H1 (cell line): Measurements from ENCODE around the gene RAB39B. TPM values are rescaled to one million over a fixed set of nuclear protein-coding genes. Genes with fewer than 3 reads are reported as not detected.

Experiments used
- CTCF ChIA-PET: fragments of 300-600 bp; sonication (Branson Sonifier 250); formaldehyde crosslinking; loops from one replicate; lab custom pipeline; 2021; ENCODE audit not compliant: partially characterized antibody; lab: Charles Lee
- POLR2A ChIA-PET: fragments of 300-600 bp; sonication (Branson Sonifier 250); formaldehyde crosslinking; loops from one replicate; lab custom pipeline; 2021; ENCODE audit warnings: inconsistent platforms; ENCODE audit not compliant: partially characterized antibody; lab: Charles Lee
- DNase-seq, 2 experiments: peaks; one replicate each; pipeline versions ENCODE4 v3.0.0 to v3.0.0-alpha.2; 2010 to 2022; ENCODE audit warnings: low spot score in 2 of 2, low read depth in 1 of 2, mixed read lengths in 1 of 2
- FAIRE-seq: peaks from 2 replicates; lab custom pipeline; 2011; peaks lifted over from hg19 to GRCh38; lab: Jason Lieb, UNC
- H2AFZ ChIP-seq: 2 replicates; pipeline ENCODE4 v1.8.1; 2012; ENCODE audit warnings: low read length, inconsistent platforms
- H2AK5ac ChIP-seq: 2 replicates; pipeline ENCODE4 v1.6.1; 2013; ENCODE audit warnings: low read depth, low read length
- H2BK120ac ChIP-seq: replicated peaks from 2 replicates; pipeline ENCODE3; 2013; ENCODE audit warnings: low read depth, low read length, inconsistent platforms
- H2BK12ac ChIP-seq: 2 replicates; pipeline ENCODE4 v1.6.1; 2013; ENCODE audit warnings: low read depth, low read length
- H2BK15ac ChIP-seq: 2 replicates; pipeline ENCODE4 v1.6.1; 2013; ENCODE audit warnings: low read length
- H2BK20ac ChIP-seq: 2 replicates; pipeline ENCODE4 v1.6.1; 2013; ENCODE audit warnings: low read length
- H2BK5ac ChIP-seq: 2 replicates; pipeline ENCODE4 v1.6.1; 2013; ENCODE audit warnings: low read depth, low read length
- H3K14ac ChIP-seq: 2 replicates; pipeline ENCODE4 v1.6.1; 2013; ENCODE audit warnings: inconsistent platforms; ENCODE audit not compliant: insufficient read length
- H3K18ac ChIP-seq: 2 replicates; pipeline ENCODE4 v1.6.1; 2013; ENCODE audit warnings: low read length; ENCODE audit errors: extremely low read depth
- H3K23ac ChIP-seq: 2 replicates; pipeline ENCODE4 v1.6.1; 2013; ENCODE audit warnings: inconsistent platforms; ENCODE audit not compliant: insufficient read length
- H3K23me2 ChIP-seq: 2 replicates; pipeline ENCODE4 v1.6.1; 2013; ENCODE audit warnings: low read depth, low read length
- H3K27ac ChIP-seq: 2 replicates; pipeline ENCODE4 v1.6.1; 2011; ENCODE audit warnings: low read depth, low read length, inconsistent platforms
- H3K27me3 ChIP-seq, 4 experiments: replicated peaks in 1 of 4; 1 replicate in 1 of 4; 2 replicates in 3 of 4; pipeline versions ENCODE4 v1.6.1 to v1.8.1; 2011 to 2013; ENCODE audit warnings: low read length in 3 of 4, mild to moderate bottlenecking in 3 of 4, inconsistent platforms in 2 of 4, mixed read lengths in 2 of 4, moderate library complexity in 1 of 4; ENCODE audit not compliant: control insufficient read depth in 3 of 4, insufficient read depth in 3 of 4; ENCODE audit errors: extremely low read depth in 1 of 4
- H3K36me3 ChIP-seq, 4 experiments: 2 replicates each; pipeline versions ENCODE4 v1.6.1 to v1.8.1; 2011 to 2013; ENCODE audit warnings: mild to moderate bottlenecking in 4 of 4, low read length in 3 of 4, moderate library complexity in 2 of 4, control low read depth in 1 of 4, inconsistent platforms in 1 of 4; ENCODE audit not compliant: insufficient read depth in 4 of 4, control insufficient read depth in 2 of 4
- H3K4ac ChIP-seq: replicated peaks from 2 replicates; pipeline ENCODE3; 2013; ENCODE audit warnings: low read length, low read depth, mixed read lengths, inconsistent platforms; ENCODE audit not compliant: insufficient read length
- H3K4me1 ChIP-seq, 4 experiments: replicated peaks in 1 of 4; 1 replicate in 1 of 4; 2 replicates in 3 of 4; pipeline versions ENCODE4 v1.6.1 to v1.8.1; 2011 to 2013; ENCODE audit warnings: low read length in 3 of 4, inconsistent platforms in 2 of 4, mixed read lengths in 1 of 4; ENCODE audit not compliant: insufficient read depth in 4 of 4, control insufficient read depth in 3 of 4
- H3K4me2 ChIP-seq, 2 experiments: 2 replicates each; pipeline versions ENCODE4 v1.6.1 to v1.8.1; 2011 to 2013; ENCODE audit warnings: low read depth in 2 of 2, low read length in 2 of 2, control low read depth in 1 of 2, inconsistent platforms in 1 of 2, mild to moderate bottlenecking in 1 of 2; ENCODE audit not compliant: insufficient read depth in 1 of 2
- H3K4me3 ChIP-seq, 4 experiments: fragments of 200-600, 300-600 bp in 1 of 4; sonication (generic), shearing (Covaris generic), sonication (Bioruptor Twin) in 1 of 4; 2 replicates each; pipeline versions ENCODE4 v1.5.1 to v1.8.1; 2011 to 2016; ENCODE audit warnings: low read length in 4 of 4, low read depth in 3 of 4, control low read depth in 2 of 4, inconsistent platforms in 2 of 4, mild to moderate bottlenecking in 2 of 4, mixed read lengths in 1 of 4, moderate library complexity in 1 of 4; ENCODE audit not compliant: insufficient read depth in 2 of 4; ENCODE audit errors: extremely low read depth in 1 of 4
- H3K56ac ChIP-seq: replicated peaks from 2 replicates; pipeline ENCODE3; 2013; ENCODE audit warnings: low read depth, mild to moderate bottlenecking, mixed read lengths, low read length, inconsistent platforms; ENCODE audit not compliant: insufficient read length
- H3K79me1 ChIP-seq: 2 replicates; pipeline ENCODE4 v1.6.1; 2013; ENCODE audit warnings: low read depth, low read length, control low read depth
- H3K79me2 ChIP-seq, 2 experiments: 2 replicates each; pipeline versions ENCODE4 v1.6.1 to v1.8.1; 2012 to 2013; ENCODE audit warnings: low read length in 2 of 2, mild to moderate bottlenecking in 2 of 2, inconsistent platforms in 1 of 2; ENCODE audit not compliant: insufficient read depth in 2 of 2, control insufficient read depth in 1 of 2
- H3K9ac ChIP-seq, 4 experiments: replicated peaks in 1 of 4; 1 replicate in 1 of 4; 2 replicates in 3 of 4; pipeline versions ENCODE4 v1.6.1 to v1.8.1; 2011 to 2013; ENCODE audit warnings: low read depth in 3 of 4, low read length in 3 of 4, control low read depth in 2 of 4, mild to moderate bottlenecking in 2 of 4, moderate library complexity in 2 of 4, inconsistent platforms in 1 of 4; ENCODE audit errors: extremely low read depth in 1 of 4
- H3K9me3 ChIP-seq, 2 experiments: 2 replicates each; pipeline versions ENCODE4 v1.6.1 to v1.8.1; 2012 to 2013; ENCODE audit warnings: mild to moderate bottlenecking in 2 of 2, moderate library complexity in 2 of 2, control low read depth in 1 of 2, inconsistent platforms in 1 of 2, low read depth in 1 of 2, low read length in 1 of 2, mixed read lengths in 1 of 2; ENCODE audit not compliant: insufficient read depth in 2 of 2
- H4K20me1 ChIP-seq, 2 experiments: replicated peaks in 1 of 2; 2 replicates each; pipeline versions ENCODE3 to v1.8.1; 2011 to 2013; ENCODE audit warnings: inconsistent platforms in 2 of 2, low read length in 2 of 2, mild to moderate bottlenecking in 1 of 2; ENCODE audit not compliant: insufficient read depth in 2 of 2, control insufficient read depth in 1 of 2
- H4K5ac ChIP-seq: 2 replicates; pipeline ENCODE4 v1.6.1; 2013; ENCODE audit warnings: low read length, low read depth, mixed read lengths, inconsistent platforms; ENCODE audit not compliant: insufficient read length
- H4K8ac ChIP-seq: 2 replicates; pipeline ENCODE4 v1.8.0; 2013; ENCODE audit warnings: mild to moderate bottlenecking, moderate library complexity, low read length, inconsistent platforms; ENCODE audit not compliant: insufficient read depth; ENCODE audit errors: extremely low read depth
- H4K91ac ChIP-seq: replicated peaks from 2 replicates; pipeline ENCODE3; 2013; ENCODE audit warnings: low read length, mixed read lengths, inconsistent platforms; ENCODE audit not compliant: insufficient read length
- BCL11A ChIP-seq, 2 experiments: IDR thresholded peaks; one replicate each; pipeline ENCODE4 v1.6.1; 2011; ENCODE audit warnings: low read depth in 2 of 2, low read length in 2 of 2, mild to moderate bottlenecking in 2 of 2
- CBX8 ChIP-seq: fragments of 300-800, 300-1000 bp; sonication (generic); IDR thresholded peaks from 2 replicates; pipeline ENCODE4 v1.7.1; 2016; ENCODE audit warnings: low read depth, low read length, borderline replicate concordance
- CHD1 ChIP-seq: IDR thresholded peaks from 2 replicates; pipeline ENCODE4 v1.6.1; 2012; ENCODE audit warnings: low read depth, low read length, improper control_type of control experiment
- CHD2 ChIP-seq: IDR thresholded peaks from 2 replicates; pipeline ENCODE4 v1.6.1; 2012; ENCODE audit warnings: low read length, improper control_type of control experiment
- GTF2F1 ChIP-seq: IDR thresholded peaks from 2 replicates; pipeline ENCODE4 v1.6.1; 2012; ENCODE audit warnings: low read depth, low read length, improper control_type of control experiment, borderline replicate concordance
- JUND ChIP-seq: IDR thresholded peaks from 2 replicates; pipeline ENCODE4 v1.6.1; 2011; ENCODE audit warnings: mild to moderate bottlenecking, improper control_type of control experiment, low read length
- MAFK ChIP-seq: IDR thresholded peaks from 2 replicates; pipeline ENCODE4 v1.6.1; 2012; ENCODE audit warnings: low read depth, mild to moderate bottlenecking, improper control_type of control experiment, low read length
- PHF8 ChIP-seq: fragments of 200-600 bp; sonication (generic); conservative IDR thresholded peaks from 2 replicates; pipeline ENCODE4 v1.7.1; 2012; ENCODE audit warnings: low read depth, mild to moderate bottlenecking, inconsistent platforms, low read length, moderate library complexity
- RNF2 ChIP-seq: fragments of 200-900, 300-1000 bp; sonication (generic); IDR thresholded peaks from 2 replicates; pipeline ENCODE4 v1.7.1; 2016; ENCODE audit warnings: borderline replicate concordance, low read depth, mild to moderate bottlenecking, antibody characterized with exemption, low read length; ENCODE audit not compliant: poor library complexity, severe bottlenecking; ENCODE audit errors: missing control alignments
- SP2 ChIP-seq: IDR thresholded peaks from 2 replicates; pipeline ENCODE4 v1.6.1; 2012; ENCODE audit warnings: mild to moderate bottlenecking, low read length, inconsistent platforms
- SP4 ChIP-seq: IDR thresholded peaks from 2 replicates; pipeline ENCODE4 v1.6.1; 2012; ENCODE audit warnings: low read length, inconsistent platforms
- SRF ChIP-seq: IDR thresholded peaks from 2 replicates; pipeline ENCODE4 v1.6.1; 2011; ENCODE audit warnings: mild to moderate bottlenecking, low read depth, low read length, moderate library complexity
- WGBS, 2 experiments: shearing (Covaris generic) in 1 of 2; methylation state at CpG; one replicate each; pipeline versions ENCODE4 v1.1.6 to v1.1.7; 2013 to 2015; ENCODE audit warnings: low lambda C conversion rate in 2 of 2, mixed read lengths in 2 of 2, inconsistent platforms in 1 of 2, low coverage in 1 of 2, missing lambda C conversion rate in 1 of 2; ENCODE audit not compliant: insufficient replicate concordance in 2 of 2, insufficient coverage in 1 of 2, insufficient read length in 1 of 2; ENCODE audit errors: extremely low coverage in 1 of 2, missing lambda C conversion rate in 1 of 2; 5-methylcytosine and 5-hydroxymethylcytosine counted together
- polyA plus RNA-seq, 7 experiments: library from polyadenylated mRNA; depleted of rRNA in 3 of 7; stranded (reverse) in 5 of 7; unstranded in 2 of 7; fragments of >200 nt in 5 of 7; fragments of 200-250 nt in 2 of 7; gene quantifications; 1 replicate in 5 of 7; 2 replicates in 1 of 7; 4 replicates in 1 of 7; pipeline versions ENCODE4 v1.2.1 to v1.2.3, GENCODE V29; 2011 to 2013; ENCODE audit warnings: missing spikeins in 2 of 7, mixed read lengths in 2 of 7
- total RNA-seq: library from RNA; stranded (reverse); fragmentation: NEBNext Ultra II Directional; extraction: Animal tissue kit (Norgen Biotek cat#: 25700); gene quantifications from 2 replicates; pipeline ENCODE4 v1.2.1, GENCODE V29; 2021

RAB39B gene
- total and polyA plus RNA-seq, 2 of the 8 experiments (the other 6 are each of a cell fraction or from before 2014, with no cell fraction given), result 3.1 to 9.3 TPM

DNA sequence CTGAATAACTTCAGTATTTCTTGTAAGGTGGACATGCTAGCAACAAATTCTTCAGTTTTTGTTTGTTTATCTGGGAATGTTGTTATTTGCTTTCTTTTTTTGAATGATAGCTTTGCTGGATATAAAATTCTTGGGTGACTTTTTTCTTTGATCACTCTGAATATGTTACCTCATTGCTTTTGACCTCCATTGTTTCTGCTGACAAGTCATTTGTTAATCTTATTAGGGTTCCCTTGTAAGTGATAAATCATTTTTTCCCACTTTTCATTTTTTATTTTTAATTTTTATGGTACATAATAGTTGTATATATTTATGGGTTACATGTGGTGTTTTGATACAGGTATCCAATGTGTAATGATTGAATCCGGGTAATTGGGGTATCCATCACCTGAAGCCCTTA lies 6.7 kb upstream of the RAB39B start:
- H2AFZ ChIP-seq, result no peak overlapping the region
- no peaks in the 10 kb centered on the region for H3K9me3 ChIP-seq
- no peak overlapping the region for H4K8ac ChIP-seq
- no peak overlapping the region for H2AK5ac ChIP-seq
- H3K14ac ChIP-seq, result no peak overlapping the region
- 89% methylated on average over 1 of the region's 1 CpG; no CpG with 5 or more reads in 1 of the 2 experiments for WGBS, 2 experiments
- no peaks in the 10 kb centered on the region for H3K27me3 ChIP-seq
- FAIRE-seq (no peak), DNase-seq (no peak)
- no peak overlapping the region for H3K9ac ChIP-seq
- H3K4me1 ChIP-seq, result no peaks in the 10 kb centered on the region
- no peak overlapping the region for H3K56ac ChIP-seq
- no peak overlapping the region for H2BK120ac ChIP-seq
- no peaks in the 10 kb centered on the region for H3K36me3 ChIP-seq
- H2BK12ac ChIP-seq, result no peak overlapping the region
- CTCF ChIA-PET, result no interaction called here
- no peak overlapping the region for H2BK20ac ChIP-seq
- no peak overlapping the region for H3K4me2 ChIP-seq
- no peak overlapping the region for H2BK15ac ChIP-seq
- no peak overlapping the region for H2BK5ac ChIP-seq
- H4K91ac ChIP-seq, result no peak overlapping the region
- no peak overlapping the region for H3K4ac ChIP-seq
- no peak overlapping the region for H3K4me3 ChIP-seq
- H3K23ac ChIP-seq, result no peak overlapping the region
- TF ChIP-seq SP2 (no peak), CHD1 (no peak), MAFK (no peak), PHF8 (no peak), RNF2 (no peak), JUND (no peak), CHD2 (no peak), SP4 (no peak), BCL11A (IDR thresholded peaks at IDR 0.05; ENCODE audit: low read depth in 2 of 2, low read length in 2 of 2) (no peak), SRF (no peak), GTF2F1 (no peak), CBX8 (no peak)
- no peak overlapping the region for H3K18ac ChIP-seq
- no peak overlapping the region for H3K27ac ChIP-seq
- no peaks in the 10 kb centered on the region for H4K20me1 ChIP-seq
- H3K79me1 ChIP-seq, result no peaks in the 10 kb centered on the region
- H3K23me2 ChIP-seq, result no peaks in the 10 kb centered on the region
- POLR2A ChIA-PET, result no interaction called here
- no peak overlapping the region for H4K5ac ChIP-seq
- no peaks in the 10 kb centered on the region for H3K79me2 ChIP-seq
